Fibroblast of peridontal ligament (primary cell): Measurements from ENCODE around the gene ASGR2.
"Not testable (repeated sequence)": the region's sequence is repeated elsewhere in the genome, so short reads cannot be mapped to it uniquely, and the experiment has no call there.

Experiments
- DNase-seq: peaks from one replicate; pipeline ENCODE4 v3.0.0-alpha.2; 2010; ENCODE audit errors: extremely low read depth

ASGR2 gene

GRCh38 chr17:7114241-7114874 lies at the start of gene ASGR2:
Gene ASGR2, minus strand, starts transcription at chr17:7114822. Its CDS starts 582 bp downstream, at chr17:7114240.
- no peak for DNase-seq

- DNase-seq: not testable (repeated sequence)
Measured at GRCh38 chr17:7159571-7159970, 44.9 kb upstream of the ASGR2 start.

GRCh38 chr17:7158424-7158823 lies 43.8 kb upstream of the ASGR2 start:
- not testable (repeated sequence) for DNase-seq

GRCh38 chr17:7156342-7156940 lies 41.8 kb upstream of the ASGR2 start:
- DNase-seq: no peak

GRCh38 chr17:7147772-7148171 lies 33.1 kb upstream of the ASGR2 start:
- DNase-seq: no peak

- no peak for DNase-seq
Measured at GRCh38 chr17:7146115-7146514, 31.5 kb upstream of the ASGR2 start.

- no peak for DNase-seq
Measured at GRCh38 chr17:7144213-7144612, 29.6 kb upstream of the ASGR2 start.

- DNase-seq: no peak
Measured at GRCh38 chr17:7141824-7142223, 27.2 kb upstream of the ASGR2 start.

- DNase-seq: no peak
Measured at GRCh38 chr17:7139400-7139799, 24.8 kb upstream of the ASGR2 start.

- DNase-seq: no peak
Measured at GRCh38 chr17:7138800-7139381, 24.3 kb upstream of the ASGR2 start.

- DNase-seq: no peak
Measured at GRCh38 chr17:7137171-7137943, 22.7 kb upstream of the ASGR2 start.

GRCh38 chr17:7136266-7136877 lies 21.8 kb upstream of the ASGR2 start:
- DNase-seq: peak; percentile 76

- no peak for DNase-seq
Measured at GRCh38 chr17:7133916-7134315, 19.3 kb upstream of the ASGR2 start.

GRCh38 chr17:7133424-7133823 lies 18.8 kb upstream of the ASGR2 start:
- no peak for DNase-seq

- no peak for DNase-seq
Measured at GRCh38 chr17:7132511-7133094, 18.0 kb upstream of the ASGR2 start.

- DNase-seq: no peak
Measured at GRCh38 chr17:7131423-7131791, 16.8 kb upstream of the ASGR2 start.

GRCh38 chr17:7130621-7131422 lies 16.2 kb upstream of the ASGR2 start:
- no peak for DNase-seq

- no peak for DNase-seq
Measured at GRCh38 chr17:7129311-7129710, 14.7 kb upstream of the ASGR2 start.

- DNase-seq: peak; percentile 6
Measured at GRCh38 chr17:7128160-7128559, 13.5 kb upstream of the ASGR2 start.

- not testable (repeated sequence) for DNase-seq
Measured at GRCh38 chr17:7127501-7127900, 12.9 kb upstream of the ASGR2 start.

GRCh38 chr17:7126386-7126785 lies 11.8 kb upstream of the ASGR2 start:
- DNase-seq: not testable (repeated sequence)
